SK-N-SH (cell line): ENCODE measurements around the gene USP12.

Experiments used
- CTCF ChIP-seq: fragments of 200-600 bp; sonication (generic); IDR thresholded peaks from 2 replicates; pipeline ENCODE4 v1.6.1; 2017; ENCODE audit warnings: antibody characterized with exemption, mild to moderate bottlenecking, moderate library complexity
- EP300 ChIP-seq, 2 experiments: IDR thresholded peaks; 2 replicates each; pipeline versions ENCODE4 v1.4.0 to v1.6.1; 2012; ENCODE audit warnings: borderline replicate concordance in 1 of 2, low read depth in 1 of 2, low read length in 1 of 2
- EZH2phosphoT487 ChIP-seq: fragments of 200-600 bp; sonication (generic); IDR thresholded peaks from 2 replicates; pipeline ENCODE4 v1.6.1; 2017; ENCODE audit warnings: low read depth, mixed run types, mild to moderate bottlenecking, antibody characterized with exemption, moderate library complexity, borderline replicate concordance
- FOXJ3 ChIP-seq: sonication (generic); formaldehyde crosslinking; IDR thresholded peaks from 2 replicates; pipeline ENCODE4 v1.5.1; 2020; ENCODE audit warnings: mild to moderate bottlenecking, missing genetic modification reagents
- NFIC ChIP-seq: IDR thresholded peaks from 2 replicates; pipeline ENCODE4 v1.4.0; 2012; ENCODE audit warnings: borderline replicate concordance
- POLR2AphosphoS5 ChIP-seq: IDR thresholded peaks from 2 replicates; pipeline ENCODE4 v1.6.1; 2012; ENCODE audit warnings: low read depth, low read length
- RFX5 ChIP-seq: IDR thresholded peaks from 2 replicates; pipeline ENCODE4 v1.6.1; 2012; ENCODE audit warnings: mild to moderate bottlenecking, improper control_type of control experiment, low read length
- TAF1 ChIP-seq: IDR thresholded peaks from 2 replicates; pipeline ENCODE4 v1.6.1; 2012; ENCODE audit warnings: low read depth, mild to moderate bottlenecking, low read length, moderate library complexity, borderline replicate concordance

DNA sequence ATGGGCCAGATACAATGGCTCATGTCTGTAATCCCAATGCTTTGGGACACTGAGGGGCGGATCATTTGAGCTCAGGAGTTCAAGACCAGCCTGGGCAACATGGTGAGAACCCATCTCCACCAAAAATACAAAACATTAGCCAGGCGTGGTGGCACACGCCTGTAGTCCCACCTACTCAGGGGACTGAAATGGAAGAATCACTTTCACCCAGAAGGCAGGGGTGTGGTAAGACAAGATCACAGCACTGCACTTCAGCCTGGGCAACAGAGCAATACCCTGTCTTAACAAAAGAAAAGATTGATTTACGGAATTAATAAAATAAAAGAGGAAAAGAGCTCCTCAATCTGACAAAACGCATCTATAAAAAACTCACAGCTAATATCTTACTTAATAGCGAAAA lies 22.7 kb downstream of the USP12 start:
- no peak for TF ChIP-seq CTCF
- TF ChIP-seq EP300 (IDR thresholded peaks at IDR 0.05; ENCODE audit: borderline replicate concordance in 1 of 2, low read depth in 1 of 2, low read length in 1 of 2): no peak
- TF ChIP-seq TAF1: no peak
- TF ChIP-seq RFX5: no peak
- no peak for TF ChIP-seq NFIC
- no peak for TF ChIP-seq EZH2phosphoT487
- no peak for TF ChIP-seq POLR2AphosphoS5
- TF ChIP-seq FOXJ3 (CRISPR knock-in tag): no peak
